Subcutaneous abdominal adipose tissue (tissue), 5 donors: ENCODE results near the gene PKP1.

ENCODE experiments used
- H3K27ac ChIP-seq: one replicate; pipeline ENCODE4 v1.7.0; 2013; ENCODE audit warnings: low read depth, mild to moderate bottlenecking, inconsistent platforms, low read length, moderate library complexity
- H3K27me3 ChIP-seq, 5 donors: one replicate each; pipeline ENCODE4 v1.7.0; 2013; ENCODE audit warnings: low read length in 5 of 5, inconsistent platforms in 1 of 5; ENCODE audit not compliant: control insufficient read depth in 5 of 5, insufficient read depth in 4 of 5
- H3K36me3 ChIP-seq, 5 donors: one replicate each; pipeline ENCODE4 v1.7.0; 2013; ENCODE audit warnings: low read length in 5 of 5; ENCODE audit not compliant: control insufficient read depth in 5 of 5, insufficient read depth in 5 of 5
- H3K4me1 ChIP-seq, 5 donors: one replicate each; pipeline ENCODE4 v1.7.0; 2013; ENCODE audit warnings: low read length in 5 of 5, mild to moderate bottlenecking in 3 of 5, moderate library complexity in 1 of 5; ENCODE audit not compliant: control insufficient read depth in 5 of 5, insufficient read depth in 5 of 5
- H3K4me3 ChIP-seq, 5 donors: one replicate each; pipeline ENCODE4 v1.7.0; 2013; ENCODE audit warnings: low read length in 5 of 5, low read depth in 1 of 5
- H3K9ac ChIP-seq, 5 donors: one replicate each; pipeline ENCODE4 v1.7.0; 2013; ENCODE audit warnings: low read length in 5 of 5, mild to moderate bottlenecking in 4 of 5, moderate library complexity in 3 of 5
- H3K9me3 ChIP-seq, 5 donors: one replicate each; pipeline ENCODE4 v1.7.0; 2013; ENCODE audit warnings: low read length in 5 of 5; ENCODE audit not compliant: control insufficient read depth in 5 of 5
- donor health status: healthy.
- donor health status: healthy.
- donor health status: healthy.
- donor health status: healthy.
- donor health status: healthy.

PKP1 gene

GRCh38 chr1:201288007-201288406 lies 4.7 kb downstream of the PKP1 start:
- Histone ChIP-seq H3K27me3 (peaks cover 9 to 23% (median 15%) of the 10 kb centered on the region in 5 donors), H3K27ac (no peak overlapping the region), H3K9me3 (no peaks in the 10 kb centered on the region), H3K9ac (no peak overlapping the region), H3K4me3 (no peak overlapping the region), H3K36me3 (no peaks in the 10 kb centered on the region), H3K4me1 (peaks cover 0 to 37% (median 7%) of the 10 kb centered on the region in 5 donors)

- H3K36me3 ChIP-seq, result no peaks in the 10 kb centered on the region
- H3K9ac ChIP-seq, result no peak overlapping the region
- no peak overlapping the region for H3K27ac ChIP-seq
- H3K4me1 ChIP-seq, result peaks cover 0 to 30% (median 0%) of the 10 kb centered on the region in 5 donors
- H3K9me3 ChIP-seq, result no peaks in the 10 kb centered on the region
- peaks cover under 1 to 16% (median 8%) of the 10 kb centered on the region in 5 donors for H3K27me3 ChIP-seq
- no peak overlapping the region for H3K4me3 ChIP-seq
These were observed 5.5 kb downstream of the PKP1 start for GRCh38 chr1:201288765-201289164.

- Histone ChIP-seq H3K9me3 (no peaks in the 10 kb centered on the region), H3K27ac (no peak overlapping the region), H3K4me1 (peaks cover 0 to 25% (median 0%) of the 10 kb centered on the region in 5 donors), H3K4me3 (no peak overlapping the region), H3K36me3 (no peaks in the 10 kb centered on the region), H3K9ac (no peak overlapping the region), H3K27me3 (peaks cover 0 to 5% (median 0%) of the 10 kb centered on the region in 5 donors)
These were observed 7.2 kb downstream of the PKP1 start for GRCh38 chr1:201290551-201290950.

GRCh38 chr1:201291916-201292315 lies 8.6 kb downstream of the PKP1 start:
- no peak overlapping the region for H3K4me3 ChIP-seq
- no peaks in the 10 kb centered on the region for H3K36me3 ChIP-seq
- H3K4me1 ChIP-seq, result peaks cover 0 to 16% (median 6%) of the 10 kb centered on the region in 5 donors
- H3K9me3 ChIP-seq, result no peaks in the 10 kb centered on the region
- H3K9ac ChIP-seq, result no peak overlapping the region
- H3K27ac ChIP-seq, result no peak overlapping the region
- peaks cover 0 to 4% (median 0%) of the 10 kb centered on the region in 5 donors for H3K27me3 ChIP-seq

GRCh38 chr1:201294876-201295275 lies 11.6 kb downstream of the PKP1 start:
- Histone ChIP-seq H3K4me1 (peaks cover 0 to 10% (median 6%) of the 10 kb centered on the region in 5 donors), H3K9ac (no peak overlapping the region), H3K27me3 (peaks cover 0 to 4% (median 0%) of the 10 kb centered on the region in 5 donors), H3K36me3 (no peaks in the 10 kb centered on the region), H3K27ac (no peak overlapping the region), H3K4me3 (no peak overlapping the region), H3K9me3 (no peaks in the 10 kb centered on the region)

- Histone ChIP-seq H3K27me3 (peaks cover 0 to 4% (median 0%) of the 10 kb centered on the region in 5 donors), H3K9ac (no peak overlapping the region), H3K4me1 (peaks cover 0 to 10% (median 6%) of the 10 kb centered on the region in 5 donors), H3K9me3 (no peaks in the 10 kb centered on the region), H3K27ac (no peak overlapping the region), H3K4me3 (no peak overlapping the region), H3K36me3 (no peaks in the 10 kb centered on the region)
These were observed 12.0 kb downstream of the PKP1 start for GRCh38 chr1:201295346-201295745.

- H3K4me1 ChIP-seq, result peaks cover 1 to 16% (median 6%) of the 10 kb centered on the region in 5 donors
- no peak overlapping the region for H3K9ac ChIP-seq
- no peak overlapping the region for H3K4me3 ChIP-seq
- H3K27me3 ChIP-seq, result peaks cover 0 to 4% (median 0%) of the 10 kb centered on the region in 5 donors
- no peaks in the 10 kb centered on the region for H3K36me3 ChIP-seq
- no peaks in the 10 kb centered on the region for H3K9me3 ChIP-seq
- no peak overlapping the region for H3K27ac ChIP-seq
These were observed 12.6 kb downstream of the PKP1 start for GRCh38 chr1:201295861-201296260.

- Histone ChIP-seq H3K4me3 (no peak overlapping the region), H3K36me3 (no peaks in the 10 kb centered on the region), H3K27ac (no peak overlapping the region), H3K4me1 (peaks cover 4 to 20% (median 6%) of the 10 kb centered on the region in 5 donors), H3K9me3 (no peaks in the 10 kb centered on the region), H3K9ac (no peak overlapping the region), H3K27me3 (peaks cover 0 to 4% (median 0%) of the 10 kb centered on the region in 5 donors)
These were observed 13.0 kb downstream of the PKP1 start for GRCh38 chr1:201296352-201296751.

DNA sequence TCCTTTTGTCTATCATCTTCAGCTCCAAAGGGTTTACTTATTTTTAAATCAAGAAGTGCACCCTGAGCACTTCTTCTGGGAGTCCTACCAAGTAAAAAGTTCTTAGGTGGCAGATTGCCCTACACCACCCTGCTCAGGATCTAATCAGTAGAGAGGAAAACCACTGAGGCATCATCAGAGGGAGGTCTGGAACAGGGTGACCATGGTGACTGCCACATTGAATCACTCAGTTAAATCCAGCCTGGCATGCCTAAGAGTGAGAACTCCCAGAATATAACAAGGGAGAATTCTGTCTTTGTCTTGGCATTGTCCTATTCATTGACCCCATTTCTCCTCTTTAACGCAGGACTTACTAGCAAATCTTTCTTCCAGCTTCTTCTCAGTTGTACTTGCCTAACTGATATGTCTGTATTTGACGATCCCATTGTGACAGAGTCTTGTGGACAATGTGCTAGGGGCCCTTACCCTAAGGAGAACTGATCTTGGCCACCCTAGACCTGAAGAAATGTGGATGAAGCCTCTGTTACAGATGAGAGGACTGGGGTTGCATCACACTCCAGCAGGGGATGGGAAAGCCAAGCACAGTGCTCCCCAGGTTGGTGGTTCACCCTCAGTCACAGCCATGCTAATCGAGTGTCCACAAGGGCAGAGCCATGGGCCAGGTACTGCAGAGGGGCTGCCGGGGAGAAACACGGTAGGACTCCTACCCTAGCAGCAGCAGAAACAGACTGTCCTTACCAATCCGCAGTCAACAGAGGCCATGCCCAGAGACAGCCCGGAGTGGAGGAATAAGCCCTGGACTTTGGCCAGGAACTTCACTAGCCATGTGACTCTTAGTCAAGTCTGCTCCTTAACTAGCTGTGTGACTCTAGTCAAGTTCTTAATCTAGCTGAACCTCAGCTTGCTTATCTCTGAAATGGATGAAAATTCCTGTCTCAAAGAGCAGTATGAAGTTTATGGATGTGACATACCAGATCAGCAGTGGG lies 15.4 kb downstream of the PKP1 start:
- H3K27ac ChIP-seq, result no peak overlapping the region
- no peak overlapping the region for H3K4me3 ChIP-seq
- no peaks in the 10 kb centered on the region for H3K27me3 ChIP-seq
- H3K9ac ChIP-seq, result no peak overlapping the region
- peaks cover 4 to 31% (median 6%) of the 10 kb centered on the region in 5 donors for H3K4me1 ChIP-seq
- H3K36me3 ChIP-seq, result no peaks in the 10 kb centered on the region
- no peaks in the 10 kb centered on the region for H3K9me3 ChIP-seq

DNA sequence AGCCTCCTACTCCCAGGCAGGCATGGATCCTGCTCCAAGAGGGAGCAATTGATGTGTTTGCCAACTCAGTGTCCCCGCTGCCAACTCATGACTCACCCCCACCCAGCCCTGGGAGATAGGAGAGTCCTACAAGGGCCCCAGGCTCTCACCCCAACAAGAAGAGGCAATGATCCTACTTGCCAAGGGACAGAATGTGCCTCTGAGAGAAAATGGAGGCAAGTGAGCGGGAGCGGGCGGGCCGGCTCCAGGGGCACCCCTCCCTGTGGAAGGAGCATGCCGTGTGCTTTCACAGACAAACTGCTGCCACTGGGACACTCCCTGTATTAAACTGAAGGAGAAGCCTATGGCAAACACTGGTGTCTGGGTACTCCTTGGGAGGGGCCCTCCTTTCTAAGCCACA lies 16.7 kb downstream of the PKP1 start:
- H3K27ac ChIP-seq, result no peak overlapping the region
- H3K36me3 ChIP-seq, result no peaks in the 10 kb centered on the region
- H3K27me3 ChIP-seq, result no peaks in the 10 kb centered on the region
- no peak overlapping the region for H3K4me3 ChIP-seq
- no peaks in the 10 kb centered on the region for H3K9me3 ChIP-seq
- no peak overlapping the region for H3K9ac ChIP-seq
- H3K4me1 ChIP-seq, result peaks cover 4 to 34% (median 6%) of the 10 kb centered on the region in 5 donors
